HL-60 (cell line): Measurements from ENCODE around the gene ZNF28.

Experiments
- TF ChIP-seq, protein P1 (sequence below): IDR thresholded peaks from one replicate; pipeline ENCODE4 v1.5.1; 2011; ENCODE audit warnings: low read length, control low read depth, inconsistent platforms; ENCODE audit not compliant: insufficient read depth
- TF ChIP-seq, protein P2 (sequence below): IDR thresholded peaks from 2 replicates; pipeline ENCODE4 v1.6.1; 2012; ENCODE audit warnings: low read depth; ENCODE audit not compliant: insufficient replicate concordance

DNA sequence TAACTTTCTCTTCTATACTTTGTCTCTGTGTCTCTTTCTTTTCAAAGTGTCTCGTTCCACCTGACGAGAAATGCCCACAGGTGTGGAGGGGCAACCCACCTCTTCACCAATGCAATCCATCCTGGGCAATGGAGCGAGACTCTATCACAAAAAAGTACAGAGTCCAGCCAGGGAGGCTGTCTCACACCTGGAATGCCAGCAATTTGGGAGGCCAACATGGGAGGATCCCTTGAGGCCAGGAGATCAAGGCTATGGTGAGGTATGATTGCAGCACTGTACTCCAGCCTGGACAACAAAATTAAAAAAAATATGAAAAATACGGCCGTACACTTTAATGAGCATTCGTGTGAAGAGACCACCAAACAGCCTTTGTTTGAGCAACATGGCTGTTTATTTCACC is 32.0 kb downstream of the ZNF28 start:
- TF ChIP-seq, protein P1, sequence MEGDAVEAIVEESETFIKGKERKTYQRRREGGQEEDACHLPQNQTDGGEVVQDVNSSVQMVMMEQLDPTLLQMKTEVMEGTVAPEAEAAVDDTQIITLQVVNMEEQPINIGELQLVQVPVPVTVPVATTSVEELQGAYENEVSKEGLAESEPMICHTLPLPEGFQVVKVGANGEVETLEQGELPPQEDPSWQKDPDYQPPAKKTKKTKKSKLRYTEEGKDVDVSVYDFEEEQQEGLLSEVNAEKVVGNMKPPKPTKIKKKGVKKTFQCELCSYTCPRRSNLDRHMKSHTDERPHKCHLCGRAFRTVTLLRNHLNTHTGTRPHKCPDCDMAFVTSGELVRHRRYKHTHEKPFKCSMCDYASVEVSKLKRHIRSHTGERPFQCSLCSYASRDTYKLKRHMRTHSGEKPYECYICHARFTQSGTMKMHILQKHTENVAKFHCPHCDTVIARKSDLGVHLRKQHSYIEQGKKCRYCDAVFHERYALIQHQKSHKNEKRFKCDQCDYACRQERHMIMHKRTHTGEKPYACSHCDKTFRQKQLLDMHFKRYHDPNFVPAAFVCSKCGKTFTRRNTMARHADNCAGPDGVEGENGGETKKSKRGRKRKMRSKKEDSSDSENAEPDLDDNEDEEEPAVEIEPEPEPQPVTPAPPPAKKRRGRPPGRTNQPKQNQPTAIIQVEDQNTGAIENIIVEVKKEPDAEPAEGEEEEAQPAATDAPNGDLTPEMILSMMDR: no peak
- TF ChIP-seq, protein P2, sequence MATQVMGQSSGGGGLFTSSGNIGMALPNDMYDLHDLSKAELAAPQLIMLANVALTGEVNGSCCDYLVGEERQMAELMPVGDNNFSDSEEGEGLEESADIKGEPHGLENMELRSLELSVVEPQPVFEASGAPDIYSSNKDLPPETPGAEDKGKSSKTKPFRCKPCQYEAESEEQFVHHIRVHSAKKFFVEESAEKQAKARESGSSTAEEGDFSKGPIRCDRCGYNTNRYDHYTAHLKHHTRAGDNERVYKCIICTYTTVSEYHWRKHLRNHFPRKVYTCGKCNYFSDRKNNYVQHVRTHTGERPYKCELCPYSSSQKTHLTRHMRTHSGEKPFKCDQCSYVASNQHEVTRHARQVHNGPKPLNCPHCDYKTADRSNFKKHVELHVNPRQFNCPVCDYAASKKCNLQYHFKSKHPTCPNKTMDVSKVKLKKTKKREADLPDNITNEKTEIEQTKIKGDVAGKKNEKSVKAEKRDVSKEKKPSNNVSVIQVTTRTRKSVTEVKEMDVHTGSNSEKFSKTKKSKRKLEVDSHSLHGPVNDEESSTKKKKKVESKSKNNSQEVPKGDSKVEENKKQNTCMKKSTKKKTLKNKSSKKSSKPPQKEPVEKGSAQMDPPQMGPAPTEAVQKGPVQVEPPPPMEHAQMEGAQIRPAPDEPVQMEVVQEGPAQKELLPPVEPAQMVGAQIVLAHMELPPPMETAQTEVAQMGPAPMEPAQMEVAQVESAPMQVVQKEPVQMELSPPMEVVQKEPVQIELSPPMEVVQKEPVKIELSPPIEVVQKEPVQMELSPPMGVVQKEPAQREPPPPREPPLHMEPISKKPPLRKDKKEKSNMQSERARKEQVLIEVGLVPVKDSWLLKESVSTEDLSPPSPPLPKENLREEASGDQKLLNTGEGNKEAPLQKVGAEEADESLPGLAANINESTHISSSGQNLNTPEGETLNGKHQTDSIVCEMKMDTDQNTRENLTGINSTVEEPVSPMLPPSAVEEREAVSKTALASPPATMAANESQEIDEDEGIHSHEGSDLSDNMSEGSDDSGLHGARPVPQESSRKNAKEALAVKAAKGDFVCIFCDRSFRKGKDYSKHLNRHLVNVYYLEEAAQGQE: no peak
